ENCODE results near the gene TAF10.

- TF ChIP-seq CTCF (IDR thresholded peaks at IDR 0.05; ENCODE audit: insufficient read depth, low read depth, low read length) (no peak), EZH2 (IDR thresholded peaks at IDR 0.05; ENCODE audit: insufficient read depth, low read length) (no peak)
Measured at GRCh38 chr11:6611092-6611962, 689 bp downstream of the TAF10 start.
